NCI-H2196 (cell line): ENCODE results near the gene KANSL3.
"Not testable (repeated sequence)": the region's sequence is repeated elsewhere in the genome, so short reads cannot be mapped to it uniquely, and the experiment has no call there.

ENCODE experiments used
- DNase-seq: peaks from one replicate; lab custom pipeline; 2025; ENCODE audit not compliant: unreplicated experiment; lab: John Stamatoyannopoulos, UW

Gene KANSL3

DNA sequence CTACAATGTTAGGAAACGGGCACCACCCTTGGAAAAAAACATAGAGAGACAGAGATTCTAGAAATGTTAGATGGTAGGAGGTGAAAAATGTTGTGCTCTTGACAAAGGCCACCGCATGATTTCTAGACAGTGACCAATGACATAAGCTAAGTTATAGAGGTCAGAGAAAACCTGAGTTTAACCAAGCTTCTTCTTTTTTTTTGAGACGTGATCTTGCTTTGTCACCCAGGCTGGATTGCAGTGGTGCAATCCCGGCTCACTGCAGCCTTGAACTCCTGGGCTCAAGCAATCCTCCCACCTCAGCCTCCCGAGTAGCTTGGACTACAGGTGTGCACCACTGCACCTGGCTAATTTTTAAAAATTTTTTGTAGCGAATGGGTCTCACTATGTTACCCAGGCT lies 17.4 kb upstream of the KANSL3 start:
- DNase-seq = no peak

DNA sequence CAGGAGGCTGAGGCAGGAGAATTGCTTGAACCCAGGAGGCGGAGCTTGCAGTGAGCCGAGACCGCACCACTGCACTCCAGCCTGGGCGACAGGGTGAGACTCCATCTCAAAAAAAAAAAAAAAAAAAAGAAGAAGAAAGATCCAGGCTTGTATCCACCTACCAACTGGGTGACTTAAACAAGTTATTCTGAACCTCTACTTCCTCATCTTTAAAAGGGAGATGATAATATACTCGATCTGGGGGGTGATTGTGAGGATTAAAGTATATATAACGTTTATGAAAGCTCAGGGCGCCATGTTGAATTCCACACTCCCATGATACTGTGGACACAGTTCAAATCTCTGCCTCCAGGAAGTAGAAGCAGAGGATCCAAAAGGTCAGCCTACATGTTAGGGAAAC lies 16.7 kb upstream of the KANSL3 start:
- DNase-seq = not testable (repeated sequence)

GRCh38 chr2:96651793-96652192 lies 13.7 kb upstream of the KANSL3 start:
- no peak for DNase-seq

- DNase-seq = no peak
Observed at GRCh38 chr2:96649342-96649741, 11.2 kb upstream of the KANSL3 start.

DNA sequence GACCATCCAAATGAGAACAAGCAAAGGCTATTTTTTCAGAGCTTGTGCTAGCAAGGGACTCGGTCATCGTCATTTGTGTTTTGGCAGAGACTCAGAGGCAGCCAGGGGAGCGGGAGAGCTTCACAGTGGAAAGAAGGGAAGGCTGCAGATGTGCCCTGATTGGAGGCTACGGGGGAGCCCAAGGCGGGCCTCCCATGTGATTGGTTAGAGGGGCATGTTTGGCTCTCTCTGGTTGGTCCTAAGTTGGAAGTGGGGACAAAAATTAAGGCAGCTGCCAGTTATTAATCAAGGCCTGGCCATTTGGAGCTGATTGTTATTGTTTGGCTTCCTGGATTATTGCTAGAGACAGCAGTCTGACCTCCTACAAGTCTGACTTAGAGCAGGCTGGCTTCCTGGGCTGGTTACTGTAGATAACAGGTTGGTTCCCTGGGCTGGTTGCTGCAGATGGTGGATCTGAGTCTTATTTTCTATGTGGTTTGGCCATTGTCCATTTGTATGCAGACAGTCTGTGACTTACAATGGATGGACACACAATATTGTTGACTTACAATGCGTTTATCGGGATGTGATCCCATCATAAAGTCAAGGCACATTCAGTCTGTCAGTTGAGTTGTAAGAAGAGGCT lies 10.3 kb upstream of the KANSL3 start:
- DNase-seq = no peak

GRCh38 chr2:96647681-96648080 lies 9.6 kb upstream of the KANSL3 start:
- DNase-seq = no peak

DNA sequence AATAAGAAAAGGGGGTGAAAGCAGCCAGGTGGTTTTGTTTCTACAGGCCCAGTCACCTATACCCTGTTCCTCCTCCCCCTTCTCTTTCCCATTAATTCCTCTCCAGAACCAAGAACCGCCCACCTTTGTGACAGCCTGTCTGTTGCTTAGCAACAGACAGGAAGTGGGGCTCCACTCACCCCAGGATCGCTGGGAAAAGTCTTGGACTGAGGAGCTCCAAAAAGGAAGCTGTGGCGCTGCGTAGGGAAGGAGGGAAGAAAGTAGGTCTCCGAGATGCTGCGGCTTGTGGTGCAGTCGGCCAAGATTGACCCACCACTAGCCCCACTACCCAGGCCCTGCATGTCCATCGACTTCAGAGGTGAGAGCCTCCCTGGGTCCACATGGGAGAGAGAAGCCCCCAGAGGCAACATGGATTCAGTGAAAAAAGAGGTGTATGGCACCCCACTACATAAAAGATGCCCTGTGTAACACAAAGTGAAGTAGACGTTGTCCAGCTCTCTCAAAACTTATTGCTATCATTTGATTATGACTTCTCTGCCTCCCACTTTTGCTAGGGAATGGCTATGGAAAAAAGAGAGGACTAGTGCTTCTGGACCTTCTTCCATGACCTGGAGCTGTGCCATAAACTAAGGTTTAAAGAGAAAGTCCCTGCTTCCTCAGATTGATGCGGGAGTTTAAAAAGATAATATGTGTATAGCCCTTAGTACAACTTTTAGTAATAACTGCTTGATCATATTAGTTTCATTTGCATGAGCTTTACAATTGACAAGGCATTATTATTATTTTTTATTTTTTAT lies 4.7 kb upstream of the KANSL3 start, which contains the start of gene FER1L5:
TSS of gene FER1L5 (plus strand) at position 201 of the 797 bp plus-strand sequence. CDS start at position 274, 73 bp downstream.
- DNase-seq = peak; percentile 19

DNA sequence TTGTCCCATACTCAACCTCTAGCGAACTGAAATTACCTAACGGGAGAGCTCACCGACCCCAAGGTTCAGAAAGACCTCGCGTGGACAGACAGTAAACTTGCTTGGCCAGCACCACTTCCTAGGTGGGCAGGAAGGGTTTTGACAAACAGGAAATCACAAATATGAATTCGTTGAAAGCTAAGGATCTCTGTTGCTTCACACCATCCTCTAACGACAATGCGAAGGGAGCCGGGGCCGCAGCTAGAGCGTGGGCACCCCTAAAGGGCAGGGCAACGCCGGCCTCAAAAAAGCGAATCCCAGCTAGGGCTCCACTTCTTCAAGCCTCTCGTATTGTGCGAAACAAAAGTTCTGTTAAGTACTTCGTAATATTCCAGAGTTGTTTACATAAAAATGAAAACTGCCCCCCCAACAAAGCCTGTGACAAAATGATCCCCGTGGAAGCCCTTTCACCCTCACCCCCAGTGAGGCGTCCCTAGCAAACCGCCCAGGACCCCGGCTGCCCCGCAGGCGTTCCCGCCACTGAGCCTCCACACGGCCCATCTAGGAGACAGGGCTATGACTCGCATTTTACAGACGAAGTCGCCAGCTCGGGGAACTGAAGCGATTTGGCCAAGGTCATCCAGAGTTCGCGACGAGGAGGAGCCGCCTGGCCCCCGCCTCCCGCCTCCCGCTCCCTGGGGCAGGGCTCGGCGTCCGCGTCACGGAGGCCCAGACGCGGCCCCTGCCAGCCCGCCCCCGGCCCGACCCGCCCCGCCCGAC lies 548 bp downstream of the KANSL3 start:
- peak; percentile 78 for DNase-seq

GRCh38 chr2:96636551-96637171 lies 1.5 kb downstream of the KANSL3 start:
- DNase-seq = no peak

DNA sequence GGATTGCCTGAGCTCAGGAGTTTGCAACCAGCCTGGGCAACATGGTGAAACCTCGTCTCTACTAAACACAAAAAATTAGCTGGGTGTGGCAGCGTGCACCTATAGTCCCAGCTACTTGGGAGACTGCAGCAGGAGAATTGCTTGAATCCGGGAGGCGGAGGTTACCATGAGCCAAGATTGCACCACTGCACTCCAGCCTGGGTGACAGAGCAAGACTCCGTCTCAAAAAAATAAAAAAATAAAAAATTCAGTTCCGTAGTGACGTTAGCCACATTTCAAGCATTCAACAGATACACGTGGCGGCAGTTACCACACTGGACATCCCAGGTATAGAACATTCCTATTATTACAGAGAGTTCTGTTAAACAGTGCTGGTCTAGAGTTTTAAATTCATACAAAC lies 4.5 kb downstream of the KANSL3 start:
- DNase-seq = no peak

DNA sequence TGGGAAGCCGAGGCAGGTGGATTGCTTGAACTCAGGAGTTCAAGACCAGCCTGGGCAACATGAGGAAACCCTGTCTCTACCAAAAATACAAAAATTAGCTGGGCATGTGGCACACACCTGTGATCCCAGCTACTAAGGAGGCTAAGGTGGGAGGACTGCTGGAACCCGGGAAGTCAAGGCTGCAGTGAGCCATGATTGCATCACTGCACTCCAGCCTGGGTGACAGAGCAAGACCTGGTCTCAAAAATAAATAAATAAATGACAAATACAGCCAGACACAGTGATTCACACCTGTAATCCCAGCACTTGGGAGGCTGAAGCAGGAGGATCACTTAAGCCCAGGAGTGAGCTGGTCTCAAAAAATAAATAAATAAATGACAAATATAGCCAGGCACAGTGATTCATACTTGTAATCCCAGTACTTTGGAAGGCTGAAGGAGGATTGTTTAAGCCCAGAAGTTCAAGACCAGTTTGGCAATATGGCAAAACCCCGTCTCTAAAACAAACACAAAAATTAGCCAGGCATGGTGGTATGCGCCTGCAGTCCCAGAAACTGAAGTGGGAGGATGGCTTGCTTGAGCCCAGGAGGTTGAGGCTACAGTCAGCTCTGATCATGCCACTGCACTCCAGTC lies 6.2 kb downstream of the KANSL3 start:
- DNase-seq = no peak

DNA sequence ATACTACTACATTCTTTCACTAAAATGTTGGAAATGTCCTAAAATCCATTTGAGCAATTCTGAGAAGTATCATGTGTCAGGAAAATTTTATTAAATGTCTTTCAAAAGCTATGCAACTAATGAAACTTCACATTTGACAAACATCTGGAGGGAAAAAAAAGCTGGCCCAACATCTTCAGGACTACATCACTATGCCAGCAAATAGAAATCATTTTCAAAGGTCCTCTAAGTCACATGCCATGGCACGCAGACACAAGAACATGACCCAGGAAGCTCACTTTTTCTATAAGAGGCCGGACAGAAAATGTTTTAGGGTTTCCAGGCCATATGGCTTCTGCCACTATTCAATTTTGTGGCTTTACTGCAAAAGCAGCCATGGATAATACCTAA lies 11.6 kb downstream of the KANSL3 start:
- DNase-seq = no peak

DNA sequence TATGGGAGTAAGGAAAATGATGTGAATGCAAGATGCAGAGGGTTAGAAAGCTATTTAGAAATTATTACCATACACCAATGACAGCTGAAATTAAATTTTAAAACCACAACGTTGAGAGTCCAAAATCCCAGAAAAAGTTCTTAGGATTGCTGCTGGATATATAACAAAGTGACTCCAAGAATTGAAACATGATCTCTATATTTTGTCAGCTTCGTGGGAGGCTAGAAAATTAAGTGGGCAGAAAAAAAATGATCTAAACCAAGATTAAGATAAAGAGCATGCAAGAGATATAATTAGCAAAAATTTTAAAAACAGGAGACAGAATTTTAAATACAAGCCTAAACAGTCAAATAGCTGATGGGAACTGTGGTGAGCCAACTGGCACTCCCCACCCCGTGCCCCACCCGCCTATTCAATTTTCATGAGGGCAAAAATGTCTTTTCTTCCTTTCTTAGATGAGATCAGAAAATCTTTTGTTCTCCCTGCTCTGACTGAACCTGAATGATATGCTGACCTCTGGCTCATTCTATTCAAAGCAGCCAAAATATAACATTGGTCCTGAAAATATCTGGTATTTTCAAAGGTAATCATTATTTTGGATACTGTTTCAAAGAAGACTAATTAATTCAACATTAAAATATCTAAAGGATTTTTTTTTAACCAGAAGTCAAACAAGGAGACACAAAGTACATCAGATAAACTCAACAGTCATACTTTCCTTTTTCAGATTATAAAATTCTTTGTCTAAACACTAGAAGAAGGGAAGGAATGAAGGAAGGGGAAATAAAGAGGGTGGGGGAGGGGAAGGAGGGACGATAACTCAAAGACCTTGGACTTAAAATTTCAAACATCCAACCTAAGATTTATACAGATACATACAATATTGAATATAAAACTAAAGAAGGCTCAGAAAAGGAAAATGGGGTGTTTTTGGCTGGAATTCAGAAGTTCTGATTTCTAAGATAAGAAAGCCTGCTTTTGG lies 12.2 kb downstream of the KANSL3 start:
- no peak for DNase-seq

- no peak for DNase-seq
Observed at GRCh38 chr2:96623116-96623515, 15.0 kb downstream of the KANSL3 start.

GRCh38 chr2:96622544-96622943 lies 15.6 kb downstream of the KANSL3 start:
- no peak for DNase-seq

DNA sequence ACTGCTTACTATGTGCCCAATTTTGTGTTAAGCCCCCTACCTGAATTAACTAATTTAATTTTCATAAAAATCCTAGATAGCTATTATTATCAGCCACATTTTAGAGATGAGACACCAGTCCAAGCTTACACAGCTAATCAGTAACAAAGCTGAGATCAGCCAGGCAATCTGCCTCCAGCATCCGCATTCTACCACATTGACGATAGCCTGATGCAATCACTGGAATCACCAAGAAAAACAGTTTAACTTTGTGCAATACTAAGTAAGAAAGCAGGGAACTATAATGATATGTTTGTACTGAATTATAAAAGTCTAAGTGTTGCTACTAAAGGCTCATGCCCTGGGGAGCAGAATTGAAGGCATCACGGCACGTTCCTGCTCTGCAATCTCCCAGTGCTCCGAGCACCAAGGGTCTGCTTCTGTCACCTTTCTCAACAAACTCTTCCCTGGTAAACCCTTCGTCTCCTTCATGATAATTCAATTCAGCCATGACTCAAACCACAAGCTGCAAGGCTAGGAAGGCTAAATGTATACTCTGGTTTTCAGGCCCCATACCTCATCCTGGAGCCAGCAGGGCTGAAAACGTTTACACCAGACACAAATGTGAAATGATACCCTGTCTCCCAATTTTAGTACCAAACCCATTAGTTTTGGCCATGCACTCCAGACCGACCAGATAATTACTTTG lies 19.4 kb downstream of the KANSL3 start:
- no peak for DNase-seq

DNA sequence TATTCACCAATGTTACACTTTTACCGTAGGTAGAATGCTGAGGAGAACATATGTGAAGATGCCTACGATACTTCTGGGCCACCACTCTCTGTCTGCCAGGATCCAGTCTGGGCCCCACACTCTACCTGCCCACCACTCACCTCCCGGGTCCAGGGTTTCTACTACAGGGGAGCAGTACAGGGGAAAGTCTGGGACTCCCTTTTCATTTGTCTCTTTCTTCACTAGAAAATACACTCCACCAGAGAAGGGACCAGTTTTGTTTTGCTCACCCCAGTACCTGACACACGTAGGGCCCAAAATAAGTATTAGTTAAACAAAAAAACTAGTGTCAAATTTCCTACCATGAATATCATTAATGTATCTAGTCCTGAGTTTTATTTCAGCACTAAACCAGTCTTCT lies 21.1 kb downstream of the KANSL3 start:
- no peak for DNase-seq

- DNase-seq = no peak
Observed at GRCh38 chr2:96616535-96616934, 21.6 kb downstream of the KANSL3 start.

- no peak for DNase-seq
Observed at GRCh38 chr2:96616128-96616527, 22.0 kb downstream of the KANSL3 start.
